ENCODE measurements around the gene SERINC5.
"Not testable (repeated sequence)": the region's sequence is repeated elsewhere in the genome, so short reads cannot be mapped to it uniquely, and the experiment has no call there.

Gene SERINC5

GRCh38 chr5:80225189-80225933 is 30.5 kb downstream of the SERINC5 start:
- no peak for DNase-seq

GRCh38 chr5:80223561-80223960 is 32.3 kb downstream of the SERINC5 start:
- no peak for DNase-seq

GRCh38 chr5:80220245-80220897 is 35.5 kb downstream of the SERINC5 start:
- DNase-seq = no peak

- no peak for DNase-seq
Observed at GRCh38 chr5:80219391-80219790, 36.5 kb downstream of the SERINC5 start.

GRCh38 chr5:80217667-80218066 is 38.2 kb downstream of the SERINC5 start:
- DNase-seq = no peak

GRCh38 chr5:80216753-80217596 is 38.9 kb downstream of the SERINC5 start:
- DNase-seq = peak; percentile 87 to 90

- no peak for DNase-seq
Observed at GRCh38 chr5:80216096-80216495, 39.8 kb downstream of the SERINC5 start.

- DNase-seq = no peak
Observed at GRCh38 chr5:80215523-80215922, 40.3 kb downstream of the SERINC5 start.

- DNase-seq = no peak
Observed at GRCh38 chr5:80213466-80213865, 42.4 kb downstream of the SERINC5 start.

- no peak for DNase-seq
Observed at GRCh38 chr5:80212171-80212667, 43.6 kb downstream of the SERINC5 start.

GRCh38 chr5:80211327-80211726 is 44.5 kb downstream of the SERINC5 start:
- DNase-seq = no peak

GRCh38 chr5:80210014-80210413 is 45.8 kb downstream of the SERINC5 start:
- no peak for DNase-seq

- no peak for DNase-seq
Observed at GRCh38 chr5:80208381-80208780, 47.5 kb downstream of the SERINC5 start.

GRCh38 chr5:80207832-80208231 is 48.0 kb downstream of the SERINC5 start:
- DNase-seq = no peak

GRCh38 chr5:80206282-80206681 is 49.6 kb downstream of the SERINC5 start:
- no peak for DNase-seq

- no peak for DNase-seq
Observed at GRCh38 chr5:80205846-80206245, 50.0 kb downstream of the SERINC5 start.

- DNase-seq = no peak
Observed at GRCh38 chr5:80204808-80205614, 50.8 kb downstream of the SERINC5 start.

- DNase-seq = not testable (repeated sequence)
Observed at GRCh38 chr5:80201763-80202162, 54.1 kb downstream of the SERINC5 start.

- no peak for DNase-seq
Observed at GRCh38 chr5:80198920-80199319, 56.9 kb downstream of the SERINC5 start.

- DNase-seq = no peak
Observed at GRCh38 chr5:80198399-80198798, 57.4 kb downstream of the SERINC5 start.

GRCh38 chr5:80195837-80196400 is 59.9 kb downstream of the SERINC5 start:
- DNase-seq = no peak

- no peak for DNase-seq
Observed at GRCh38 chr5:80194468-80194867, 61.4 kb downstream of the SERINC5 start.
